Stimulated activated CD8-positive, alpha-beta memory T cell treated with anti-CD3 and anti-CD28 coated beads, Interleukin-2, amount 100 ng/mL, for 48 hours (primary cell): ENCODE results near the gene OSBP.

Source experiments
- DNase-seq, 2 donors: peaks; one replicate each; pipeline ENCODE4 v3.0.0-alpha.2; 2020; ENCODE audit warnings: low read depth in 2 of 2

The OSBP gene

GRCh38 chr11:59602432-59602831 lies 13.1 kb downstream of the OSBP start:
- DNase-seq: no peak

GRCh38 chr11:59601788-59602187 lies 13.8 kb downstream of the OSBP start:
- DNase-seq: no peak

GRCh38 chr11:59600636-59601035 lies 14.9 kb downstream of the OSBP start:
- no peak for DNase-seq

- DNase-seq: no peak
These were observed 15.3 kb downstream of the OSBP start for GRCh38 chr11:59600234-59600633.

- DNase-seq: no peak
These were observed 16.6 kb downstream of the OSBP start for GRCh38 chr11:59598961-59599360.

- DNase-seq: no peak
These were observed 31.3 kb downstream of the OSBP start for GRCh38 chr11:59584294-59584693.

- no peak for DNase-seq
These were observed 33.6 kb downstream of the OSBP start for GRCh38 chr11:59582006-59582405.

- no peak for DNase-seq
These were observed 37.2 kb downstream of the OSBP start for GRCh38 chr11:59578369-59578768.

- DNase-seq: no peak
These were observed 40.1 kb downstream of the OSBP start for GRCh38 chr11:59575505-59575904.

- DNase-seq: no peak
These were observed 40.6 kb downstream of the OSBP start for GRCh38 chr11:59574932-59575502.

GRCh38 chr11:59574467-59574866 lies 41.1 kb downstream of the OSBP start:
- DNase-seq: no peak

GRCh38 chr11:59573216-59573615 lies 42.4 kb downstream of the OSBP start:
- DNase-seq: no peak

- DNase-seq: no peak
These were observed 43.5 kb downstream of the OSBP start for GRCh38 chr11:59572091-59572490.

- DNase-seq: no peak
These were observed 53.3 kb downstream of the OSBP start for GRCh38 chr11:59562292-59562691.

GRCh38 chr11:59560702-59561473 lies 54.7 kb downstream of the OSBP start:
- DNase-seq: peak; percentile 70 to 80

GRCh38 chr11:59560290-59560701 lies 55.3 kb downstream of the OSBP start:
- peak; percentile 20 to 57 for DNase-seq

- DNase-seq: no peak
These were observed 55.7 kb downstream of the OSBP start for GRCh38 chr11:59559886-59560285.

GRCh38 chr11:59558270-59558643 lies 57.3 kb downstream of the OSBP start:
- DNase-seq: no peak

- no peak for DNase-seq
These were observed 58.6 kb downstream of the OSBP start for GRCh38 chr11:59556917-59557348.

GRCh38 chr11:59556115-59556916 lies 59.3 kb downstream of the OSBP start:
- DNase-seq: peak; percentile 50 to 75

- no peak for DNase-seq
These were observed 59.9 kb downstream of the OSBP start for GRCh38 chr11:59555601-59556114.

GRCh38 chr11:59553323-59553722 lies 62.3 kb downstream of the OSBP start:
- no peak for DNase-seq

- DNase-seq: no peak
These were observed 62.7 kb downstream of the OSBP start for GRCh38 chr11:59552844-59553243.
